Heart left ventricle (tissue), 16 donors: ENCODE measurements around the gene PRKCB. TPM values are rescaled to one million over a fixed set of nuclear protein-coding genes. Genes with fewer than 3 reads are reported as not detected.

ENCODE experiments used
- ATAC-seq, 4 donors: fragments of 200-7000 bp; cut with Tn5 transposase; one replicate each; pipeline ENCODE4 v1.9.1; 2020 to 2022; ENCODE audit warnings: moderate library complexity in 4 of 4, mild to moderate bottlenecking in 3 of 4, moderate number of reproducible peaks in 1 of 4
- DNase-seq, 5 donors: peaks; one replicate each; pipeline ENCODE4 v3.0.0-alpha.2; 2020
- H3K27ac ChIP-seq, 12 donors: fragments of 200-600 bp; sonication (generic) in 4 of 12; one replicate each; pipeline versions ENCODE4 v1.5.0 to v1.8.0; 2016 to 2022; ENCODE audit warnings: mild to moderate bottlenecking in 2 of 12
- H3K27me3 ChIP-seq, 9 donors: fragments of 200-600 bp; sonication (generic) in 2 of 9; one replicate each; pipeline versions ENCODE4 v1.5.1 to v1.8.0; 2016 to 2022; ENCODE audit warnings: mild to moderate bottlenecking in 3 of 9
- H3K36me3 ChIP-seq, 9 donors: fragments of 200-600 bp; sonication (generic) in 2 of 9; one replicate each; pipeline versions ENCODE4 v1.5.0 to v1.8.0; 2018 to 2022; ENCODE audit warnings: mild to moderate bottlenecking in 2 of 9
- H3K4me1 ChIP-seq, 12 donors: fragments of 200-600 bp; sonication (generic) in 4 of 12; one replicate each; pipeline versions ENCODE4 v1.5.0 to v1.8.0; 2016 to 2022; ENCODE audit warnings: mild to moderate bottlenecking in 3 of 12
- H3K4me3 ChIP-seq, 12 donors: fragments of 200-600 bp; sonication (generic) in 4 of 12; one replicate each; pipeline versions ENCODE4 v1.5.0 to v1.8.0; 2017 to 2022; ENCODE audit warnings: mild to moderate bottlenecking in 9 of 12, moderate library complexity in 4 of 12
- H3K9me3 ChIP-seq, 12 donors: fragments of 200-600 bp; sonication (generic) in 4 of 12; one replicate each; pipeline versions ENCODE4 v1.5.0 to v1.8.0; 2016 to 2022; ENCODE audit warnings: mild to moderate bottlenecking in 1 of 12
- POLR2A ChIP-seq, 2 donors: fragments of 450-650 bp; IDR thresholded peaks; one replicate each; pipeline ENCODE4 v1.6.1; 2017; ENCODE audit warnings: antibody characterized with exemption in 2 of 2, mild to moderate bottlenecking in 2 of 2, moderate library complexity in 2 of 2
- WGBS, 4 donors: extraction: QIAGEN DNeasy Blood & Tissue Kit in 2 of 4; methylation state at CpG; one replicate each; pipeline versions ENCODE4 v1.1.5 to v1.1.7; 2013 to 2018; 5-methylcytosine and 5-hydroxymethylcytosine counted together
- intact Hi-C, 10 donors: fragments of 100-400 bp; cut with DNase I; formaldehyde crosslinking; loops; one replicate each; pipeline versions ENCODE4 v1.11.1 to v1.14.2; 2022
- polyA plus RNA-seq, 2 donors: library from polyadenylated mRNA; stranded (reverse); fragments of 200-250 nt; gene quantifications; one replicate each; pipeline ENCODE4 v1.2.3, GENCODE V29; 2013
- total RNA-seq, 9 donors: library from RNA; depleted of rRNA in 2 of 9; stranded (reverse); fragments of >200 nt in 2 of 9; fragmentation: NEBNext Ultra II Directional in 3 of 9; extraction: Animal tissue kit (Norgen Biotek cat#: 25700) in 3 of 9; gene quantifications; one replicate each; pipeline versions ENCODE4 v1.1.0 to v1.2.4, GENCODE V29; 2016 to 2023
- TF ChIP-seq, protein P1 (sequence below), 12 donors: fragments of 200-600 bp; sonication (generic) in 4 of 12; IDR thresholded peaks; one replicate each; pipeline versions ENCODE4 v1.5.0 to v1.8.0; 2018 to 2022; ENCODE audit warnings: antibody characterized with exemption in 12 of 12, mild to moderate bottlenecking in 5 of 12
- donor health status: ischemic (EF 13 %, LVEDD 7.1; RV severe dilation, severe dysfunction).
- donor health status: healthy with polysubstance abuse.
- donor health status: DM: no; HTN: yes; CAD: no.
- donor health status: DM: no; HTN: no; CAD: no.
- donor health status: ischemic (EF 25% LVEDD 6.9; RV normal size, moderate dysfunction).
- donor health status: ischemic (EF 25% LVEDD 5.7; RV mildly dilated, moderate dysfunction).
- donor health status: healthy.
- donor health status: DM: yes; HTN: yes; CAD: no.
- donor health status: ischemic (EF 35%, LVEDD 5.7; RV mildly dilated, moderate dysfunction).
- donor health status: nonischemic (EF 11% LVEDD 7.7; RV severe dilation, severe dysfunction).
- donor health status: DM: yes; HTN: yes; CAD: no.
- donor health status: PGD.
- donor health status: ischemic (EF 29% LVEDD 5.4; RV normal size, mild dysfunction).
- donor health status: nonischemic (EF 23%, LVEDD 6.1; RV moderate dilation, normal function).

PRKCB gene
- total and polyA plus RNA-seq, 11 donors: 0.30 to 18.4 (median 1.7) TPM

DNA sequence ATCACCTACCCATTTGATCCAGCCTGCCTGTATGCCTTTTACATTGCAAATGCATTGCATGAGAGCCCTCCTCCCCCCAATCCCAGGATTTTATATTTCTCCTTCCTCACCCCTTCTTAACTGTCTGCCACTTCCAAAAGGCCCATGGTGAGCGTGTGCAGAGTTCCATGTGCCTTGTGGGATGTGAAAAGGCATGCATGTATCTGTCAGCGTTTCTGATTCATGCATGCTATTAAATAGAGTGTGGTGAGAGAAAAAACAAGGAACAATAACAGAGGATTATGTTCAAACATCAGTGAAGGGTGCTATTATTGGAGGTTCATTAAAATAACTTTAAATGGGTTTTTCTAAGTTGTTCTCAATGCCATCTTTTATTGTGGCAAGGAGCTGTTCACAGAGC, 359.4 kb downstream of the PRKCB start:
- no peak for TF ChIP-seq POLR2A (IDR thresholded peaks at IDR 0.05)
- TF ChIP-seq, protein P1, sequence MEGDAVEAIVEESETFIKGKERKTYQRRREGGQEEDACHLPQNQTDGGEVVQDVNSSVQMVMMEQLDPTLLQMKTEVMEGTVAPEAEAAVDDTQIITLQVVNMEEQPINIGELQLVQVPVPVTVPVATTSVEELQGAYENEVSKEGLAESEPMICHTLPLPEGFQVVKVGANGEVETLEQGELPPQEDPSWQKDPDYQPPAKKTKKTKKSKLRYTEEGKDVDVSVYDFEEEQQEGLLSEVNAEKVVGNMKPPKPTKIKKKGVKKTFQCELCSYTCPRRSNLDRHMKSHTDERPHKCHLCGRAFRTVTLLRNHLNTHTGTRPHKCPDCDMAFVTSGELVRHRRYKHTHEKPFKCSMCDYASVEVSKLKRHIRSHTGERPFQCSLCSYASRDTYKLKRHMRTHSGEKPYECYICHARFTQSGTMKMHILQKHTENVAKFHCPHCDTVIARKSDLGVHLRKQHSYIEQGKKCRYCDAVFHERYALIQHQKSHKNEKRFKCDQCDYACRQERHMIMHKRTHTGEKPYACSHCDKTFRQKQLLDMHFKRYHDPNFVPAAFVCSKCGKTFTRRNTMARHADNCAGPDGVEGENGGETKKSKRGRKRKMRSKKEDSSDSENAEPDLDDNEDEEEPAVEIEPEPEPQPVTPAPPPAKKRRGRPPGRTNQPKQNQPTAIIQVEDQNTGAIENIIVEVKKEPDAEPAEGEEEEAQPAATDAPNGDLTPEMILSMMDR (IDR thresholded peaks at IDR 0.05): no peak
- Histone ChIP-seq H3K36me3 (peaks cover 0 to 4% (median 0%) of the 10 kb centered on the region in 9 donors), H3K9me3 (no peaks in the 10 kb centered on the region), H3K27ac (no peak overlapping the region), H3K4me3 (no peak overlapping the region), H3K27me3 (no peaks in the 10 kb centered on the region), H3K4me1 (no peaks in the 10 kb centered on the region)
- WGBS, 4 donors: 67 to 82% (median 75%) methylated on average over 2 of the region's 2 CpGs
- no peak for DNase-seq
- intact Hi-C loops: no loop called here
- no peak for ATAC-seq

DNA sequence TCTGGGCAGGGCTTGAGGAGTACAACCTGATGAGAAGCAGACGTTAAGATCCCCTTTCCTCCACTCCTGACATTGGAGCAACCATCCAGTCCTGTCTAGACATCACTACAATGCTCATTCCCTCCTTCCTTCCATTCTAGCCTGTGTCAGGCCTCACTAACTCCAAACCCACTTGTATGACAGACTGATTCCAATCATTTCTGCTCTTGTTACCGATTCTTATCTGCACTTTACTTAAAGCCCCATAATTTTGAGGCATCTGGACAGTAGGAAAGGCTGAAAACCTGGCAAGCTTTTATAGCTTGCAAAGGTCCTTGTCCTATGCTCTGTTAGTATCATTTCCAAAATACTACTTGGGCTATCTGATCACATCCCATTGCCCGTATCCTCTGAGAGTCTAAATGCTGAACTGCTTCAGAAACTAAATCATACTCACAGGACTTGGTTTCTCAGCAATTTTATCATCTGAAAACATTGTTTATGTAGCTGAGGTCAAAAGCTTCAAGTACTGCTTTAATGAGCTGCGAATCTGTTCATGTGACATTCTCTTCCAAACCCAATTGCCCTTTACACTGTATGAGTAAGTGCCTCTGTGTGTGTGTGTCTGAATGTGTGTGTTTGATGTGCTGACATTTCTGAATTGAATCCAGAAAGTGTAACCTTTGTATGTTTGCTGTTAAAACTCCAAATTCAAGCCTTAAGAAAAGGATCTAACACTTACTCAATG, 363.2 kb downstream of the PRKCB start:
- DNase-seq: no peak
- Histone ChIP-seq H3K36me3 (peaks cover 0 to 4% (median 0%) of the 10 kb centered on the region in 9 donors), H3K27me3 (no peaks in the 10 kb centered on the region), H3K9me3 (no peaks in the 10 kb centered on the region), H3K4me3 (no peak overlapping the region), H3K4me1 (no peaks in the 10 kb centered on the region), H3K27ac (no peak overlapping the region)
- peak in 1 of 4 donors; percentile 52 for ATAC-seq
- TF ChIP-seq, protein P1 (IDR thresholded peaks at IDR 0.05): no peak
- TF ChIP-seq POLR2A (IDR thresholded peaks at IDR 0.05): no peak
- 52 to 63% (median 56%) methylated on average over 4 of the region's 4 CpGs for WGBS, 4 donors
- intact Hi-C loops: no loop called here

DNA sequence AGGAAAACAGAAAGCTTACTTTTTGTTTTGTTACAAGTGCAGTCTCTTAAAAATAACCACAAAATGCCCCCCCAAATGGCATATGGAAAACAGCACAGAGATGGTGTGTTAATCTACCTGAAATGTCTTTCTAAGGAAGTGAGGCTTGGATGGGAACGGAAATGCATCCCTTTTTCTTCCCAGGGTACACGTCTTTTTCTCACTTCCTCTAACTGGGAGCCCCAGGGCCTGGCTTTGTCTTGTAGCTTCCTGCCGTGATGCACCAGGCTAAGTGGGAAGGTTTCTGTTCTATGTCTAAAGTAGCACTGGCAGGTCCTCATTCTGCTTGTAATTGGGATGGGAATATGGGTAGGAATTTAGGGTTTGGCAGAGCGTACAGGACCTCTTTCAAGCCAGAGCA, 367.9 kb downstream of the PRKCB start:
- no peak overlapping the region for H3K27ac ChIP-seq
- no peaks in the 10 kb centered on the region for H3K9me3 ChIP-seq
- 57 to 64% (median 60%) methylated on average over 4 of the region's 4 CpGs for WGBS, 4 donors
- no peaks in the 10 kb centered on the region for H3K27me3 ChIP-seq
- intact Hi-C loops: no loop called here
- TF ChIP-seq, protein P1 (IDR thresholded peaks at IDR 0.05): no peak
- TF ChIP-seq POLR2A (IDR thresholded peaks at IDR 0.05): no peak
- H3K4me1 ChIP-seq: no peaks in the 10 kb centered on the region
- ATAC-seq (no peak), DNase-seq (no peak)
- H3K36me3 ChIP-seq: peaks cover 0 to 13% (median 0%) of the 10 kb centered on the region in 9 donors
- H3K4me3 ChIP-seq: no peak overlapping the region

DNA sequence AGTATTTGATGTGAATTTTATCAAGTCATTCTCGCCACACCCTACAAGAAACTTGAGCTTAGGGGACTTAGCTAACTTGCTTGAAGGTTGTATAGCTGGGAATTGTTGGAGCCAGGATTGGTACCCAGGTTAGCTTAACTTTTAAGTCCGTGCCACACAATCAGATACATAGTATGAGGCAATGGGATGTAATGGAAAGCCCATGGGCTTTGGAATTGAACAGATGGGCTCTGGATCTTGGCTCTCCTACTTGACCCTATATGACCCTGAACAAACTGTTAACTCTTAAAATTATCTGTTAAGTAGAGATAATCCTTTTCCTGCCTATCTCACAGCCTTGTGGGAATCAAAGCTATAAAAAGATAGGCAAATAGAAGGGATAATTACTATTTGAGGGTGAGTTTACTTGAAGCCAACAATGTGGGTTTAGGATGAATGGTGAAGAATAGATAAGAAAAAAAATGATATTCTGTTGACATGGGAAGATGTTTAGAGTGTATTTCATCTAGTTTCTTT, 368.4 kb downstream of the PRKCB start:
- Histone ChIP-seq H3K9me3 (no peaks in the 10 kb centered on the region), H3K36me3 (peaks cover 0 to 13% (median 0%) of the 10 kb centered on the region in 9 donors), H3K4me3 (no peak overlapping the region), H3K27ac (no peak overlapping the region), H3K27me3 (no peaks in the 10 kb centered on the region), H3K4me1 (no peaks in the 10 kb centered on the region)
- DNase-seq (no peak), ATAC-seq (no peak)
- intact Hi-C loops: no loop called here
- TF ChIP-seq, protein P1 (IDR thresholded peaks at IDR 0.05): no peak
- TF ChIP-seq POLR2A (IDR thresholded peaks at IDR 0.05): no peak
- 78 to 91% (median 85%) methylated on average over 2 of the region's 2 CpGs for WGBS, 4 donors
